CD4-positive, alpha-beta T cell (primary cell): Measurements from ENCODE around the gene PRKN. TPM values are rescaled to one million over a fixed set of nuclear protein-coding genes. Genes with fewer than 3 reads are reported as not detected.

ENCODE experiments used
- ATAC-seq: fragments of 200-7000 bp; cut with Tn5 transposase; one replicate; pipeline ENCODE4 v1.10.0; 2022; ENCODE audit warnings: mild to moderate bottlenecking; ENCODE audit not compliant: poor library complexity
- CTCF ChIA-PET: fragments of 350-600 bp; sonication (Branson Sonifier 250); formaldehyde crosslinking; loops from one replicate; lab custom pipeline; 2021; ENCODE audit warnings: antibody characterized with exemption, inconsistent platforms; lab: Charles Lee
- POLR2A ChIA-PET: fragments of 350-600 bp; sonication (Branson Sonifier 250); formaldehyde crosslinking; loops from one replicate; lab custom pipeline; 2021; ENCODE audit warnings: antibody characterized with exemption, inconsistent platforms; lab: Charles Lee
- DNase-seq, 14 experiments: peaks; one replicate each; pipeline ENCODE4 v3.0.0-alpha.2; 2013 to 2020; ENCODE audit warnings: mixed read lengths in 2 of 14
- H3K27ac ChIP-seq, 2 donors: one replicate each; pipeline versions ENCODE4 v1.5.1 to v1.7.0; 2013; ENCODE audit warnings: low read length in 2 of 2, low read depth in 1 of 2, mild to moderate bottlenecking in 1 of 2
- H3K27me3 ChIP-seq, 2 experiments: 1 replicate in 1 of 2; 2 replicates in 1 of 2; pipeline versions ENCODE4 v1.6.1 to v1.7.0; 2013; ENCODE audit warnings: low read length in 2 of 2, control low read depth in 1 of 2, mild to moderate bottlenecking in 1 of 2, moderate library complexity in 1 of 2; ENCODE audit not compliant: insufficient read depth in 2 of 2, control insufficient read depth in 1 of 2
- H3K36me3 ChIP-seq: one replicate; pipeline ENCODE4 v1.6.1; 2013; ENCODE audit warnings: low read length, control low read depth; ENCODE audit not compliant: insufficient read depth
- H3K4me1 ChIP-seq: one replicate; pipeline ENCODE4 v1.6.1; 2013; ENCODE audit warnings: low read length, control low read depth; ENCODE audit not compliant: insufficient read depth
- H3K4me3 ChIP-seq: one replicate; pipeline ENCODE4 v1.5.1; 2013; ENCODE audit warnings: mild to moderate bottlenecking, low read length, moderate library complexity
- H3K9me3 ChIP-seq, 2 experiments: 1 replicate in 1 of 2; 2 replicates in 1 of 2; pipeline versions ENCODE4 v1.6.1 to v1.7.0; 2013; ENCODE audit warnings: low read length in 2 of 2, mild to moderate bottlenecking in 2 of 2, control low read depth in 1 of 2, moderate library complexity in 1 of 2; ENCODE audit not compliant: control insufficient read depth in 1 of 2, insufficient read depth in 1 of 2
- H3K27ac Mint-ChIP-seq: one replicate; pipeline ENCODE4 v1.8.0; 2020; ENCODE audit warnings: mixed read lengths
- H3K27me3 Mint-ChIP-seq: one replicate; pipeline ENCODE4 v1.8.0; 2021; ENCODE audit warnings: mixed read lengths
- H3K36me3 Mint-ChIP-seq: one replicate; pipeline ENCODE4 v1.8.0; 2021; ENCODE audit warnings: low read depth, mixed read lengths
- H3K4me1 Mint-ChIP-seq: one replicate; pipeline ENCODE4 v1.8.0; 2021; ENCODE audit warnings: low read depth, mixed read lengths
- H3K4me3 Mint-ChIP-seq: one replicate; pipeline ENCODE4 v1.8.0; 2020; ENCODE audit warnings: mild to moderate bottlenecking, mixed read lengths
- H3K9me3 Mint-ChIP-seq: one replicate; pipeline ENCODE4 v1.8.0; 2020; ENCODE audit warnings: mixed read lengths
- intact Hi-C, 2 experiments: fragments of 100-400 bp; cut with DNase I in 1 of 2; cut with micrococcal nuclease in 1 of 2; formaldehyde crosslinking; loops; one replicate each; pipeline versions ENCODE4 v1.15.1 to v1.9.0; 2023 to 2025; cut with DNase I, micrococcal nuclease
- total RNA-seq, 174 experiments: library from RNA in 2 of 174; stranded (reverse) in 2 of 174; gene quantifications; one replicate each; pipeline ENCODE4 v1.2.3 and lab custom pipeline; 2021 to 2026
- TF ChIP-seq, protein P1 (sequence below): fragments of 200-600 bp; IDR thresholded peaks from one replicate; pipeline ENCODE4 v1.8.0; 2022; ENCODE audit warnings: antibody characterized with exemption, mild to moderate bottlenecking

Gene PRKN
- total RNA-seq, 2 experiments from 2014 or later = 5.2 to 5.4 TPM

DNA sequence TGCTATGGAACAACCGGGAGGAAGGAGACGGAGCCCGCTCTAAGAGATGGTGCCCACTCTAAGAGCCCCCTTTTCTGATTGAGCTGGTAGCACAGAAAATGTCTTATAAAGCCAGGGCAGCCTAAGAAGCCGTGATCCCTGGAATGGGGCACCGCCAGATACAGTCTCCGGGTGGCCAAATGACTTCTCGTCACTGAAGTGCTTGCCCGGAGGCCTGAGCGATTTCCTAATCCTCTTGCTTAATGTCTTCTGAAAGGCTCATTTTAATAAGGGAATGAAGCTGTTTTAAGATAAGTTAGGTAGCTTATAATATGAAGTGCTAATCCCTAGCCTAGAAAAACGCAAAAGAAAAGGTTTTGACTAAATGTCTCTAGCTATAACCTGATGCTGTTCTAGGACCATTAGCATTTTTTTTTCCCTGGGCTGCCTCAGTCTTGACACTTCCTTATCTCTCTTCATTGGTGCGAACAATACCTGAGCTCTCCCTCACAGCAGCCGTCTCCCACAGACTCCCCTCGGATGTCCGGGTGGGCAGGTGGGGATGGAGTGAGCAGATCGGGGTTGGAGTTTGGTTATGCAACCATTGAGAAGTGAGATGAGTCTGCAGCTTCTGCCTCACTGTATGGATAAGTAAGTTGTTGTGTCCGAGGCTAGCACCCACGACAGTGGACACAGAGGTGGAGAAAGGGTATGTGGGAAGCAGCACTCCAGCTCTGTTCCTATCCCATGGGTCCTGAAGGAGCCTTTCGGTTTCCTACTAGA is 894.3 kb downstream of the PRKN start:
- Mint-ChIP-seq H3K4me1 (peaks cover 7% of the 10 kb centered on the region), H3K36me3 (no peaks in the 10 kb centered on the region), H3K9me3 (no peaks in the 10 kb centered on the region), H3K27me3 (no peaks in the 10 kb centered on the region), H3K4me3 (no peak overlapping the region), H3K27ac (no peak overlapping the region)
- H3K4me3 ChIP-seq = no peak overlapping the region
- no peak for ATAC-seq
- POLR2A ChIA-PET = no interaction called here
- H3K9me3 ChIP-seq = no peaks in the 10 kb centered on the region
- H3K4me1 ChIP-seq = no peaks in the 10 kb centered on the region
- intact Hi-C loops = no loop called here
- H3K36me3 ChIP-seq = no peaks in the 10 kb centered on the region
- no peak overlapping the region for H3K27ac ChIP-seq
- TF ChIP-seq, protein P1, sequence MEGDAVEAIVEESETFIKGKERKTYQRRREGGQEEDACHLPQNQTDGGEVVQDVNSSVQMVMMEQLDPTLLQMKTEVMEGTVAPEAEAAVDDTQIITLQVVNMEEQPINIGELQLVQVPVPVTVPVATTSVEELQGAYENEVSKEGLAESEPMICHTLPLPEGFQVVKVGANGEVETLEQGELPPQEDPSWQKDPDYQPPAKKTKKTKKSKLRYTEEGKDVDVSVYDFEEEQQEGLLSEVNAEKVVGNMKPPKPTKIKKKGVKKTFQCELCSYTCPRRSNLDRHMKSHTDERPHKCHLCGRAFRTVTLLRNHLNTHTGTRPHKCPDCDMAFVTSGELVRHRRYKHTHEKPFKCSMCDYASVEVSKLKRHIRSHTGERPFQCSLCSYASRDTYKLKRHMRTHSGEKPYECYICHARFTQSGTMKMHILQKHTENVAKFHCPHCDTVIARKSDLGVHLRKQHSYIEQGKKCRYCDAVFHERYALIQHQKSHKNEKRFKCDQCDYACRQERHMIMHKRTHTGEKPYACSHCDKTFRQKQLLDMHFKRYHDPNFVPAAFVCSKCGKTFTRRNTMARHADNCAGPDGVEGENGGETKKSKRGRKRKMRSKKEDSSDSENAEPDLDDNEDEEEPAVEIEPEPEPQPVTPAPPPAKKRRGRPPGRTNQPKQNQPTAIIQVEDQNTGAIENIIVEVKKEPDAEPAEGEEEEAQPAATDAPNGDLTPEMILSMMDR = no peak
- H3K27me3 ChIP-seq = no peaks in the 10 kb centered on the region
- CTCF ChIA-PET = no interaction called here
- no peak for DNase-seq

GRCh38 chr6:161832622-161833021 is 894.9 kb downstream of the PRKN start:
- H3K27me3 ChIP-seq = no peaks in the 10 kb centered on the region
- ATAC-seq (no peak), DNase-seq (no peak)
- H3K4me3 Mint-ChIP-seq = no peak overlapping the region
- ChIA-PET CTCF (no interaction called here), POLR2A (no interaction called here)
- no peaks in the 10 kb centered on the region for H3K27me3 Mint-ChIP-seq
- H3K36me3 Mint-ChIP-seq = no peaks in the 10 kb centered on the region
- intact Hi-C loops = no loop called here
- no peaks in the 10 kb centered on the region for H3K9me3 Mint-ChIP-seq
- H3K4me3 ChIP-seq = no peak overlapping the region
- H3K9me3 ChIP-seq = no peaks in the 10 kb centered on the region
- H3K27ac Mint-ChIP-seq = no peak overlapping the region
- no peaks in the 10 kb centered on the region for H3K36me3 ChIP-seq
- H3K4me1 Mint-ChIP-seq = peaks cover 7% of the 10 kb centered on the region
- H3K27ac ChIP-seq = no peak overlapping the region
- no peaks in the 10 kb centered on the region for H3K4me1 ChIP-seq
- TF ChIP-seq, protein P1 = no peak

DNA sequence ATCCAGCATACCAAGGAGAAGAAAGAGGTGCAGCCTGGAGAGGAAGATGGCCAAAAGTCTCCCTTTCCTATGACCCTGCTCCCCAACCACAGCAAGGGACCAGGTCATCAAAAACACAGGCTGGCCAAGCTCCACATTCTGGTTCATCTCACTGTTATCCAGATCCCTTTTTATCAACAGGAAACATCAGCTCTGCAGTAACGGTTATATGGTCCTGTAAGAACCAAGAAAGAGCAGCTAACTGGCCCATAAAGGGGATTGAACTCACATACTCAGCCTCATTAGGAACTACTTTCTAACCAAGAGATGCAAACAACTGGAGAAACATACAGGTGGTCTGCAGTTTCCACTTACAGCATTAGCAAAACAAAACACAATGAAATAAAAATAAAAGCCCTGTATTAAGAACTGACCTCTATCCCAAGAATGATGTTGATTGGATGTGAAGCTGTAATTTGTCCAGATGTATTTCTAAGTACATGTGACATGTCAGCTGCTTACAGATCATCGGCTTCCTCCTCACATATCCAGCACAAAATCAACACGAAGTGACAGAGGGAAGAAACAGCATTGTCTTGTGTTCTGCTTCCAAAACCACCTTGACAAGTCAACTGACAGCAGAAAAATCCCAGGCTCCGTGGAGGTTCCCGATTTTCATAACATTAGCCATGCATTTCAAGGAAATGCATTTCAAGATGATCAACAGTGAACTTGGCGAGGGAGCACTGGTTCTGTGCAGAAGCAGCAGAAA is 896.5 kb downstream of the PRKN start:
- Histone ChIP-seq H3K27me3 (no peaks in the 10 kb centered on the region), H3K4me1 (no peaks in the 10 kb centered on the region), H3K9me3 (no peaks in the 10 kb centered on the region), H3K36me3 (no peaks in the 10 kb centered on the region), H3K27ac (no peak overlapping the region), H3K4me3 (no peak overlapping the region)
- ChIA-PET CTCF (no interaction called here), POLR2A (no interaction called here)
- DNase-seq (no peak), ATAC-seq (no peak)
- intact Hi-C loops = no loop called here
- TF ChIP-seq, protein P1 = no peak
- Mint-ChIP-seq H3K4me1 (peaks cover 7% of the 10 kb centered on the region), H3K9me3 (no peaks in the 10 kb centered on the region), H3K4me3 (no peak overlapping the region), H3K27me3 (no peaks in the 10 kb centered on the region), H3K36me3 (no peaks in the 10 kb centered on the region), H3K27ac (no peak overlapping the region)
